Heart left ventricle (tissue), 16 donors: ENCODE data around the gene CHMP1A. TPM values are rescaled to one million over a fixed set of nuclear protein-coding genes. Genes with fewer than 3 reads are reported as not detected.
A peak's percentile ranks its signal among the peaks of the same experiment; 100 is the strongest.

Experiments used
- ATAC-seq, 4 donors: fragments of 200-7000 bp; cut with Tn5 transposase; one replicate each; pipeline ENCODE4 v1.9.1; 2020 to 2022; ENCODE audit warnings: moderate library complexity in 4 of 4, mild to moderate bottlenecking in 3 of 4, moderate number of reproducible peaks in 1 of 4
- DNase-seq, 5 donors: peaks; one replicate each; pipeline ENCODE4 v3.0.0-alpha.2; 2020
- H3K27ac ChIP-seq, 12 donors: fragments of 200-600 bp; sonication (generic) in 4 of 12; one replicate each; pipeline versions ENCODE4 v1.5.0 to v1.8.0; 2016 to 2022; ENCODE audit warnings: mild to moderate bottlenecking in 2 of 12
- H3K27me3 ChIP-seq, 9 donors: fragments of 200-600 bp; sonication (generic) in 2 of 9; one replicate each; pipeline versions ENCODE4 v1.5.1 to v1.8.0; 2016 to 2022; ENCODE audit warnings: mild to moderate bottlenecking in 3 of 9
- H3K36me3 ChIP-seq, 9 donors: fragments of 200-600 bp; sonication (generic) in 2 of 9; one replicate each; pipeline versions ENCODE4 v1.5.0 to v1.8.0; 2018 to 2022; ENCODE audit warnings: mild to moderate bottlenecking in 2 of 9
- H3K4me1 ChIP-seq, 12 donors: fragments of 200-600 bp; sonication (generic) in 4 of 12; one replicate each; pipeline versions ENCODE4 v1.5.0 to v1.8.0; 2016 to 2022; ENCODE audit warnings: mild to moderate bottlenecking in 3 of 12
- H3K4me3 ChIP-seq, 12 donors: fragments of 200-600 bp; sonication (generic) in 4 of 12; one replicate each; pipeline versions ENCODE4 v1.5.0 to v1.8.0; 2017 to 2022; ENCODE audit warnings: mild to moderate bottlenecking in 9 of 12, moderate library complexity in 4 of 12
- H3K9me3 ChIP-seq, 12 donors: fragments of 200-600 bp; sonication (generic) in 4 of 12; one replicate each; pipeline versions ENCODE4 v1.5.0 to v1.8.0; 2016 to 2022; ENCODE audit warnings: mild to moderate bottlenecking in 1 of 12
- POLR2A ChIP-seq, 2 donors: fragments of 450-650 bp; IDR thresholded peaks; one replicate each; pipeline ENCODE4 v1.6.1; 2017; ENCODE audit warnings: antibody characterized with exemption in 2 of 2, mild to moderate bottlenecking in 2 of 2, moderate library complexity in 2 of 2
- WGBS, 4 donors: extraction: QIAGEN DNeasy Blood & Tissue Kit in 2 of 4; methylation state at CpG; one replicate each; pipeline versions ENCODE4 v1.1.5 to v1.1.7; 2013 to 2018; 5-methylcytosine and 5-hydroxymethylcytosine counted together
- intact Hi-C, 10 donors: fragments of 100-400 bp; cut with DNase I; formaldehyde crosslinking; loops; one replicate each; pipeline versions ENCODE4 v1.11.1 to v1.14.2; 2022
- polyA plus RNA-seq, 2 donors: library from polyadenylated mRNA; stranded (reverse); fragments of 200-250 nt; gene quantifications; one replicate each; pipeline ENCODE4 v1.2.3, GENCODE V29; 2013
- total RNA-seq, 9 donors: library from RNA; depleted of rRNA in 2 of 9; stranded (reverse); fragments of >200 nt in 2 of 9; fragmentation: NEBNext Ultra II Directional in 3 of 9; extraction: Animal tissue kit (Norgen Biotek cat#: 25700) in 3 of 9; gene quantifications; one replicate each; pipeline versions ENCODE4 v1.1.0 to v1.2.4, GENCODE V29; 2016 to 2023
- TF ChIP-seq, protein P1 (sequence below), 12 donors: fragments of 200-600 bp; sonication (generic) in 4 of 12; IDR thresholded peaks; one replicate each; pipeline versions ENCODE4 v1.5.0 to v1.8.0; 2018 to 2022; ENCODE audit warnings: antibody characterized with exemption in 12 of 12, mild to moderate bottlenecking in 5 of 12
- donor health status: ischemic (EF 13 %, LVEDD 7.1; RV severe dilation, severe dysfunction).
- donor health status: healthy with polysubstance abuse.
- donor health status: DM: no; HTN: yes; CAD: no.
- donor health status: DM: no; HTN: no; CAD: no.
- donor health status: ischemic (EF 25% LVEDD 6.9; RV normal size, moderate dysfunction).
- donor health status: ischemic (EF 25% LVEDD 5.7; RV mildly dilated, moderate dysfunction).
- donor health status: healthy.
- donor health status: DM: yes; HTN: yes; CAD: no.
- donor health status: ischemic (EF 35%, LVEDD 5.7; RV mildly dilated, moderate dysfunction).
- donor health status: nonischemic (EF 11% LVEDD 7.7; RV severe dilation, severe dysfunction).
- donor health status: DM: yes; HTN: yes; CAD: no.
- donor health status: PGD.
- donor health status: ischemic (EF 29% LVEDD 5.4; RV normal size, mild dysfunction).
- donor health status: nonischemic (EF 23%, LVEDD 6.1; RV moderate dilation, normal function).

The CHMP1A gene
- total and polyA plus RNA-seq, 11 donors: 29.3 to 86.3 (median 44.6) TPM

DNA sequence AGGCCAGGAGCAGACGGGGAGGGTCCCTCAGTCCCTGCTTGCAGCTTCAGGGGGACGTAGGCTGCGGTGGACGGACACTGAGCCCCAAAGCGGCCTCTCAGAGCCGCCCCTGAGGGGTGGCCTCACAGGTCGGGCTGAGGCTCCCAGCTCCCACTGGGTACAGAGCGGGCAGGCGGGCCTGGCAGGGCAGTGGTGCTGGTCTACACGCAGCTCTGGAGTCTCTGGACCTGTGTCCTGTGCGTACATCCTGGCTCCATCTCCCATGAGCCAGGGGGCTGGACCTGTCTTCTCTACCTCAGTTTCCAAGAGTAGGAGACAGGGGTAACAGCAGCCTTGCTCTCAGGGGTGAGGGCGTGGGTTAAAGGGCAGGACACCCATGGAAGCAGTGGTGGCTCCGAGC is 42.3 kb downstream of the CHMP1A start:
- intact Hi-C loops: no loop called here
- Histone ChIP-seq H3K36me3 (no peaks in the 10 kb centered on the region), H3K27me3 (peaks cover 0 to 35% (median 4%) of the 10 kb centered on the region in 9 donors), H3K4me3 (no peak overlapping the region), H3K4me1 (peaks cover 0 to 6% (median 0%) of the 10 kb centered on the region in 12 donors), H3K9me3 (no peaks in the 10 kb centered on the region), H3K27ac (no peak overlapping the region)
- TF ChIP-seq, protein P1, sequence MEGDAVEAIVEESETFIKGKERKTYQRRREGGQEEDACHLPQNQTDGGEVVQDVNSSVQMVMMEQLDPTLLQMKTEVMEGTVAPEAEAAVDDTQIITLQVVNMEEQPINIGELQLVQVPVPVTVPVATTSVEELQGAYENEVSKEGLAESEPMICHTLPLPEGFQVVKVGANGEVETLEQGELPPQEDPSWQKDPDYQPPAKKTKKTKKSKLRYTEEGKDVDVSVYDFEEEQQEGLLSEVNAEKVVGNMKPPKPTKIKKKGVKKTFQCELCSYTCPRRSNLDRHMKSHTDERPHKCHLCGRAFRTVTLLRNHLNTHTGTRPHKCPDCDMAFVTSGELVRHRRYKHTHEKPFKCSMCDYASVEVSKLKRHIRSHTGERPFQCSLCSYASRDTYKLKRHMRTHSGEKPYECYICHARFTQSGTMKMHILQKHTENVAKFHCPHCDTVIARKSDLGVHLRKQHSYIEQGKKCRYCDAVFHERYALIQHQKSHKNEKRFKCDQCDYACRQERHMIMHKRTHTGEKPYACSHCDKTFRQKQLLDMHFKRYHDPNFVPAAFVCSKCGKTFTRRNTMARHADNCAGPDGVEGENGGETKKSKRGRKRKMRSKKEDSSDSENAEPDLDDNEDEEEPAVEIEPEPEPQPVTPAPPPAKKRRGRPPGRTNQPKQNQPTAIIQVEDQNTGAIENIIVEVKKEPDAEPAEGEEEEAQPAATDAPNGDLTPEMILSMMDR (IDR thresholded peaks at IDR 0.05): no peak
- no peak for TF ChIP-seq POLR2A (IDR thresholded peaks at IDR 0.05)
- DNase-seq (no peak), ATAC-seq (peak in 1 of 4 donors; percentile 20)
- 83 to 91% (median 83%) methylated on average over 7 to 13 of the region's 13 CpGs for WGBS, 4 donors

DNA sequence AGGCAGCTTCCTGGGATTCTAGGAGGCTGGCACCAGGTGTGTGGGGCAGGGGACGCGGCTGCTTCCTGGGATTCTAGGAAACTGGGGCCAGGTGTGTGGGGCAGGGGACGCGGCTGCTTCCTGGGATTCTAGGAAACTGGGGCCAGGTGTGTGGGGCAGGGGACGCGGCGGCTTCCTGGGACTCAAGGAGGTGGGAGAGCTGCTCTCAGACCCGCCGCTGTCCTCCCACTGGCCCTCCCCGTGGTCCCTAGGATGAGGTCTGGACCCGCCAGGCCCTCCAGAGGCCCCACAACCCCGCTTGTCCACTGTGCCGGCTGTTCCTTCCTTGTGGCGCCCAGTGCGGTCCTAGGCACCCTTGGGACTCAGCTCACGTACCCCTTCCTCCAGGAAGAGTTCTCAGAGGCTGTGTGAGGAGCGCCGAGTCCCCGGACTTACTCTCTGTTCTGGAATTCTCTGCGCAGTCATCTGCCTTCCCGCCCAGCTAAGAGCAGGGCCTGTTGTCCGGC is 43.5 kb downstream of the CHMP1A start:
- 78 to 91% (median 84%) methylated on average over 19 to 22 of the region's 22 CpGs for WGBS, 4 donors
- Histone ChIP-seq H3K4me3 (no peak overlapping the region), H3K9me3 (no peaks in the 10 kb centered on the region), H3K36me3 (no peaks in the 10 kb centered on the region), H3K27ac (no peak overlapping the region), H3K4me1 (peaks cover 0 to 6% (median 0%) of the 10 kb centered on the region in 12 donors), H3K27me3 (peaks cover 0 to 30% (median 4%) of the 10 kb centered on the region in 9 donors)
- no peak for ATAC-seq
- intact Hi-C loops: no loop called here
- no peak for DNase-seq
- TF ChIP-seq, protein P1 (IDR thresholded peaks at IDR 0.05): no peak
- no peak for TF ChIP-seq POLR2A (IDR thresholded peaks at IDR 0.05)

DNA sequence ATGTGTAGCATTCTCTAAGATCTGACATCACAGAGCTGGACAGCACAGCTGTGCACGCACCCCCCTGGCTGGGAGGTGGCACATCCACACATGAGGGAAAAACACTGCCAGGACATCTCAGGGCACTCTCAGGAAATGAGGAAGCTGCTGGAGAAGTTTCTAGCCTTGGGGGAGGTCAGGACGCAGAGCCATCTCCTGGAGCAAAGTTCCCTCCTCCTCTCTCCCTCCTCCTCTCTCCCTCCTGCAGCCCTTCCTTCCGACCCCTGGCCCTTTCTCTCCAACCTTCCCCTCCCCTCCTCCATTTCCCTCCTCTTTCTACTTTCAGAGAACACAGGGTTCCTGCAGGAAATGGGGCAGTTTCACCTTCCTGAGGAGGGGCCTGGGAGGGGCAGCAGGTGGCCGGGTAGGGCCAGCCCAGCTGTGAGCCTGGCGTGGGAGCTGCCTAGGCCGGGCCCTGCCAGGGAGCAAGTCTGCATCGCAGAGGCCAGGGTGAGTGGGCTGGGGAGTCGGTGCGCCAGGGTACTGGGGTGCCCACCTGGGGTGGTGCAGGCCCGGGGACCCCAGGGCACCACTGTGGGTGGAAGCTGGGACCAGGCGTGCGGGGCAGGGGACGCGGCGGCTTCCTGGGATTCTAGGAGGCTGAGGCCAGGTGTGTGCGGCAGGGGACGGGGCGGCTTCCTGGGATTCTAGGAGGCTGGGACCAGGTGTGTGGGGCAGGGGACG is 44.1 kb downstream of the CHMP1A start, which contains the start of gene DPEP1:
Gene DPEP1, plus strand, starts transcription at position 412 of the 723 bp plus-strand sequence. CDS start 16,769 bp downstream, outside the sequence.
- no peaks in the 10 kb centered on the region for H3K9me3 ChIP-seq
- H3K36me3 ChIP-seq: no peaks in the 10 kb centered on the region
- peaks cover 0 to 30% (median 4%) of the 10 kb centered on the region in 9 donors for H3K27me3 ChIP-seq
- intact Hi-C loops: no loop called here
- WGBS, 4 donors: 54 to 70% (median 68%) methylated on average over 6 to 19 of the region's 19 CpGs
- peaks cover 0 to 6% (median 0%) of the 10 kb centered on the region in 12 donors for H3K4me1 ChIP-seq
- H3K4me3 ChIP-seq: no peak within 1 kb of the TSS
- no peak within 1 kb of the TSS for H3K27ac ChIP-seq
- DNase-seq (no peak), ATAC-seq (no peak)
- TF ChIP-seq POLR2A (IDR thresholded peaks at IDR 0.05): no peak
- TF ChIP-seq, protein P1 (IDR thresholded peaks at IDR 0.05): no peak

DNA sequence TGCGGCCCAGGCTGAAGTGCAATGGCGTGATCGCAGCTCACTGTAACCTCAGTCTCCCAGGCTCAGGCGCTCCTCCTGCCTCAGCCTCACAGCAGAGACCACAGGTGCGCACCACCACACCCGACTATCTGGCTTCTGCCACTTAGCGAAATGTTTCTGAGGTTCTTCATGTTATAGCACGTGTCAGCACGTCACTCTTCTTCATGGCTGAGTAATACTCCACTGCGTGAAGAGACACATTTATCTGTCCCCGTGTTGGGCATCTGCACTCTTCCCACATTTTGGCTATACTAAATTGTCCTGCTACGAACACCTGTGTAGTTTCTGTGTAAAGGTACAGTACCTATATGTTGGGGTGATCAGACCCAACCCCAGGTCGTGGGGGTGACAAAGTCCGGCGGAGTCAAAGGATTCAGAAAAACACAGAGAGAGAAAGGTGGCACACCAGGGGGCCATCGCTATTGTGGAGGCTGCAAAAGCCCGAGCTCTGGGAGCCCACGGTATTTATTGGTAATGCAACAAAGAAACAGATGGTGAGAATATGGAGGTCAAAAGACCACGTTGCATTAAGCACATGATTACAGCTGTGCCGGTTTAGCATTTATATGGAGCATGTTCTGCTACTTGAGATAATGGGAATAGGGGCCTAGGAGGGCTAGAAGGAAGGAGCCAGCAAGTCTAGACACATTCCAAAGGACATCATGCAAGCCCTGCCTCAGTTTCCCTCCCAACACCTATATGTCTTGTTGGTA is 44.9 kb downstream of the CHMP1A start:
- no peak overlapping the region for H3K27ac ChIP-seq
- intact Hi-C loops: no loop called here
- peaks cover 0 to 30% (median 4%) of the 10 kb centered on the region in 9 donors for H3K27me3 ChIP-seq
- H3K4me1 ChIP-seq: peaks cover 0 to 6% (median 0%) of the 10 kb centered on the region in 12 donors
- H3K4me3 ChIP-seq: no peak overlapping the region
- no peak for DNase-seq
- H3K36me3 ChIP-seq: no peaks in the 10 kb centered on the region
- TF ChIP-seq POLR2A (IDR thresholded peaks at IDR 0.05): no peak
- ATAC-seq: no peak
- no peaks in the 10 kb centered on the region for H3K9me3 ChIP-seq
- WGBS, 4 donors: 83 to 88% (median 86%) methylated on average over 20 of the region's 20 CpGs
